ENCODE results near the gene WNT5A.
A peak's percentile ranks its signal among the peaks of the same experiment; 100 is the strongest.

Gene WNT5A

DNA sequence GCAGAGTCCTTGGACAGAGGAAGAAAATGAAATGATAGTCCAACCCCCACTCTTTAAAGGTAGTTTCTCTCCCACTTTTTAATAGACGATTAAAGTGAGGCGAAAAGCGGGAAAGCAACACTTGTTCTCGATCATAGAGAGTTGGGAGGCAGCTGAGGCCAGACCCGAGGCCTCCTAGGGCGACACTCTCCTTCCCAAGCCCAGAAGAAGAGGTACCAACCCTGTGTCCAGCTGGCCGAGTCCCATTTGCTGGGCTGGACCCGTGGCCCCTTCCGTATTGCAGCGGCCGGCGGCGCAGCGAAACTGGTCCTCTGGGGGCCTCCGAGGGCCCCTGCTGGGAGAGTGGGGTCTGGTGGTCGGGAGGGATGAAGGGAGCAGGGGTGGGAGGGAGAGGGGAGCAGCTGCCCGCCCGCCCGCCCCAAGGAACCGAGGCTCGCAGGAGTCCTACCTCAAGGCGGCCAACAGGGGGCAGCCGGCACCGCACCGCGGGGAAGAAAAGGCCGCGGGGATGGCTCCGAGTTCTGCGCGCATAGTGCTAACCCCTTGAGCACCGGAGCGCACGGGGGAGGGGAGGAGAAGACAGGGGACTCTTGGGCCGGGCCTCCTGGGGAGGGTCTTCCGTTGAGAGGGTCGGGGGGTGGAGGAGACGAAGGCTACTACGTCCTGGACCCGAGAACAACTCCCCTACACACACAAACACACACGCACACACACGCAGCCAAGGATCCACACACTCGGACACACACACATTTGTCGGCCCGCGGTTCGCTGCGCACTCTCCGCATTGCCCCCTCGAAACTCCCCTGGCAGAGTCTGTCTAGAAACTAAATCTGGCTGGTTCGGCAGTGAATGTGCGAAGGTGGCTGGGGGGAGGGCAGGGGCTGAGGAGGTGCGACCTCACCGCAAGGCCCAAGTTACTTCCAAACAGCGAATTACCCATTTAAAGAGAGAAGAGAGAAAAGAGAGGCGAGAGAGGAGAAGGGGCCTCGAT is 2.0 kb downstream of the WNT5A start (continued):
- TF ChIP-seq, protein P1, sequence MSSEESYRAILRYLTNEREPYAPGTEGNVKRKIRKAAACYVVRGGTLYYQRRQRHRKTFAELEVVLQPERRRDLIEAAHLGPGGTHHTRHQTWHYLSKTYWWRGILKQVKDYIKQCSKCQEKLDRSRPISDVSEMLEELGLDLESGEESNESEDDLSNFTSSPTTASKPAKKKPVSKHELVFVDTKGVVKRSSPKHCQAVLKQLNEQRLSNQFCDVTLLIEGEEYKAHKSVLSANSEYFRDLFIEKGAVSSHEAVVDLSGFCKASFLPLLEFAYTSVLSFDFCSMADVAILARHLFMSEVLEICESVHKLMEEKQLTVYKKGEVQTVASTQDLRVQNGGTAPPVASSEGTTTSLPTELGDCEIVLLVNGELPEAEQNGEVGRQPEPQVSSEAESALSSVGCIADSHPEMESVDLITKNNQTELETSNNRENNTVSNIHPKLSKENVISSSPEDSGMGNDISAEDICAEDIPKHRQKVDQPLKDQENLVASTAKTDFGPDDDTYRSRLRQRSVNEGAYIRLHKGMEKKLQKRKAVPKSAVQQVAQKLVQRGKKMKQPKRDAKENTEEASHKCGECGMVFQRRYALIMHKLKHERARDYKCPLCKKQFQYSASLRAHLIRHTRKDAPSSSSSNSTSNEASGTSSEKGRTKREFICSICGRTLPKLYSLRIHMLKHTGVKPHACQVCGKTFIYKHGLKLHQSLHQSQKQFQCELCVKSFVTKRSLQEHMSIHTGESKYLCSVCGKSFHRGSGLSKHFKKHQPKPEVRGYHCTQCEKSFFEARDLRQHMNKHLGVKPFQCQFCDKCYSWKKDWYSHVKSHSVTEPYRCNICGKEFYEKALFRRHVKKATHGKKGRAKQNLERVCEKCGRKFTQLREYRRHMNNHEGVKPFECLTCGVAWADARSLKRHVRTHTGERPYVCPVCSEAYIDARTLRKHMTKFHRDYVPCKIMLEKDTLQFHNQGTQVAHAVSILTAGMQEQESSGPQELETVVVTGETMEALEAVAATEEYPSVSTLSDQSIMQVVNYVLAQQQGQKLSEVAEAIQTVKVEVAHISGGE (tag by site-specific recombination; conservative IDR thresholded peaks at IDR 0.05; ENCODE audit: low read depth): peak; percentile 57
- TF ChIP-seq ZNF138 (tag by site-specific recombination; IDR thresholded peaks at IDR 0.05; ENCODE audit: borderline replicate concordance): no peak
- TF ChIP-seq SALL2 (tag by site-specific recombination; IDR thresholded peaks at IDR 0.05; ENCODE audit: borderline replicate concordance): no peak
- TF ChIP-seq ZNF175 (tag by site-specific recombination; IDR thresholded peaks at IDR 0.05): no peak
- no peak for TF ChIP-seq ZNF664 (tag by site-specific recombination; IDR thresholded peaks at IDR 0.05)
- peak; percentile 73; the same call in 1 of the 2 replicates for TF ChIP-seq KLF16 (tag by site-specific recombination; IDR thresholded peaks at IDR 0.05)
- no peak for TF ChIP-seq SCRT1 (tag by site-specific recombination; IDR thresholded peaks at IDR 0.05; ENCODE audit: borderline replicate concordance)
- peak; percentile 88 for TF ChIP-seq ZNF692 (tag by site-specific recombination; IDR thresholded peaks at IDR 0.05)
- TF ChIP-seq ZNF248 (tag by site-specific recombination; IDR thresholded peaks at IDR 0.05): no peak
- TF ChIP-seq HIC1 (tag by site-specific recombination; IDR thresholded peaks at IDR 0.05): peak; percentile 45; the same call in 1 of the 2 replicates
- no peak for TF ChIP-seq SETDB1 (IDR thresholded peaks at IDR 0.05; ENCODE audit: insufficient read length, low read length)
- TF ChIP-seq EGR2 (tag by site-specific recombination; IDR thresholded peaks at IDR 0.05; ENCODE audit: low read depth): no peak
- TF ChIP-seq BCL11B (tag by site-specific recombination; IDR thresholded peaks at IDR 0.05; ENCODE audit: low read depth): peak; percentile 71; the same call in 1 of the 2 replicates
- no peak for TF ChIP-seq ZNF169 (tag by site-specific recombination; IDR thresholded peaks at IDR 0.05)
- TF ChIP-seq KLF7 (tag by site-specific recombination; IDR thresholded peaks at IDR 0.05; ENCODE audit: borderline replicate concordance): no peak
- TF ChIP-seq ATF2 (tag by site-specific recombination; IDR thresholded peaks at IDR 0.05; ENCODE audit: low read depth): no peak
- TF ChIP-seq BCL11A (tag by site-specific recombination; IDR thresholded peaks at IDR 0.05; ENCODE audit: low read depth): no peak
- TF ChIP-seq ZNF24 (tag by site-specific recombination; IDR thresholded peaks at IDR 0.05): peak; percentile 45; the same call in 1 of the 2 replicates
- TF ChIP-seq ZNF157 (tag by site-specific recombination; IDR thresholded peaks at IDR 0.05): no peak
- TF ChIP-seq ZFP3 (tag by site-specific recombination; IDR thresholded peaks at IDR 0.05; ENCODE audit: low read depth): 0 out of 2 replicates have a peak, but pooled peaks have one; percentile 6
- no peak for TF ChIP-seq ZNF677 (tag by site-specific recombination; IDR thresholded peaks at IDR 0.05)
- TF ChIP-seq SCRT2 (tag by site-specific recombination; IDR thresholded peaks at IDR 0.05): no peak
- no peak for TF ChIP-seq ZNF830 (tag by site-specific recombination; IDR thresholded peaks at IDR 0.05; ENCODE audit: low read depth)
- no peak for TF ChIP-seq ZNF488 (tag by site-specific recombination; IDR thresholded peaks at IDR 0.05)
- TF ChIP-seq BCL6B (tag by site-specific recombination; IDR thresholded peaks at IDR 0.05): no peak
- no peak; the same call in 1 of the 2 replicates for TF ChIP-seq ZNF768 (tag by site-specific recombination; IDR thresholded peaks at IDR 0.05)
- TF ChIP-seq RBAK (tag by site-specific recombination; IDR thresholded peaks at IDR 0.05): no peak
- TF ChIP-seq ZNF623 (tag by site-specific recombination; IDR thresholded peaks at IDR 0.05): no peak

Data from HEK293 (cell line).